ENCODE measurements around the gene INPP5D.
"Not testable (repeated sequence)": the region's sequence is repeated elsewhere in the genome, so short reads cannot be mapped to it uniquely, and the experiment has no call there.

Gene INPP5D

GRCh38 chr2:233085037-233085838 is 25.1 kb downstream of the INPP5D start:
- Histone ChIP-seq H3K4me3 (no peak overlapping the region), H3K27ac (peak overlapping the region in 20 of 21 experiments; percentile 7 to 95 (median 68))

GRCh38 chr2:233085839-233086150 is 25.7 kb downstream of the INPP5D start:
- H3K27ac ChIP-seq, result peak overlapping the region in 17 of 21 experiments; percentile 7 to 95 (median 60)
- no peak overlapping the region for H3K4me3 ChIP-seq

GRCh38 chr2:233087713-233088112 is 27.6 kb downstream of the INPP5D start:
- Histone ChIP-seq H3K27ac (peak overlapping the region in 9 of 21 experiments; percentile 4 to 95 (median 79)), H3K4me3 (no peak overlapping the region)

GRCh38 chr2:233088972-233089345 is 28.8 kb downstream of the INPP5D start:
- no peak overlapping the region for H3K4me3 ChIP-seq
- peak overlapping the region in 4 of 21 experiments; percentile 1 to 69 (median 32) for H3K27ac ChIP-seq

GRCh38 chr2:233089851-233090250 is 29.7 kb downstream of the INPP5D start:
- H3K27ac ChIP-seq, result no peak overlapping the region
- no peak overlapping the region for H3K4me3 ChIP-seq

GRCh38 chr2:233090879-233091278 is 30.7 kb downstream of the INPP5D start:
- Histone ChIP-seq H3K4me3 (no peak overlapping the region), H3K27ac (no peak overlapping the region)

- peak overlapping the region in 4 of 21 experiments; percentile 1 to 63 (median 43) for H3K27ac ChIP-seq
Observed at GRCh38 chr2:233091595-233092375, 31.6 kb downstream of the INPP5D start.

GRCh38 chr2:233092432-233093165 is 32.5 kb downstream of the INPP5D start:
- no peak overlapping the region for H3K4me3 ChIP-seq
- H3K27ac ChIP-seq, result peak overlapping the region in 9 of 21 experiments; percentile 1 to 69 (median 35)

More at GRCh38 chr2:233091595-233092375, 31.6 kb downstream of the INPP5D start:
- H3K4me3 ChIP-seq, result no peak overlapping the region

- H3K4me3 ChIP-seq, result no peak overlapping the region
Observed at GRCh38 chr2:233093166-233093448, 33.0 kb downstream of the INPP5D start.

GRCh38 chr2:233093721-233094120 is 33.6 kb downstream of the INPP5D start:
- Histone ChIP-seq H3K27ac (peak overlapping the region in 1 of 21 experiments; percentile 69), H3K4me3 (no peak overlapping the region)

More at GRCh38 chr2:233093166-233093448, 33.0 kb downstream of the INPP5D start:
- H3K27ac ChIP-seq, result peak overlapping the region in 6 of 21 experiments; percentile 1 to 69 (median 36)

GRCh38 chr2:233094614-233095013 is 34.5 kb downstream of the INPP5D start:
- Histone ChIP-seq H3K27ac (no peak overlapping the region), H3K4me3 (no peak overlapping the region)

- no peak overlapping the region for H3K27ac ChIP-seq
- H3K4me3 ChIP-seq, result no peak overlapping the region
Observed at GRCh38 chr2:233096006-233096405, 35.9 kb downstream of the INPP5D start.

- H3K4me3 ChIP-seq, result no peak overlapping the region
Observed at GRCh38 chr2:233098618-233099017, 38.5 kb downstream of the INPP5D start.

GRCh38 chr2:233099820-233100191 is 39.7 kb downstream of the INPP5D start:
- H3K27ac ChIP-seq, result peak overlapping the region in 4 of 21 experiments; percentile 10 to 79 (median 49)
- not testable (repeated sequence) for H3K4me3 ChIP-seq

More at GRCh38 chr2:233098618-233099017, 38.5 kb downstream of the INPP5D start:
- H3K27ac ChIP-seq, result no peak overlapping the region

- peak overlapping the region in 11 of 21 experiments; percentile 10 to 79 (median 58) for H3K27ac ChIP-seq
Observed at GRCh38 chr2:233100192-233100998, 40.3 kb downstream of the INPP5D start.

GRCh38 chr2:233101141-233101540 is 41.0 kb downstream of the INPP5D start:
- peak overlapping the region in 4 of 21 experiments; percentile 24 to 79 (median 52) for H3K27ac ChIP-seq
- no peak overlapping the region for H3K4me3 ChIP-seq

More at GRCh38 chr2:233100192-233100998, 40.3 kb downstream of the INPP5D start:
- no peak overlapping the region for H3K4me3 ChIP-seq

GRCh38 chr2:233101816-233102215 is 41.7 kb downstream of the INPP5D start:
- no peak overlapping the region for H3K4me3 ChIP-seq
- no peak overlapping the region for H3K27ac ChIP-seq

- Histone ChIP-seq H3K4me3 (no peak overlapping the region), H3K27ac (no peak overlapping the region)
Observed at GRCh38 chr2:233105156-233105895, 45.2 kb downstream of the INPP5D start.

GRCh38 chr2:233105930-233106329 is 45.8 kb downstream of the INPP5D start:
- H3K4me3 ChIP-seq, result no peak overlapping the region
- H3K27ac ChIP-seq, result no peak overlapping the region

Data from skin epidermis (tissue), 12 donors.